ENCODE measurements around the gene GFER.

- TF ChIP-seq CTCF (IDR thresholded peaks at IDR 0.05) (no peak), POLR2A (IDR thresholded peaks at IDR 0.05) (no peak)
Measured at GRCh38 chr16:1974157-1975070, 9.6 kb upstream of the GFER start.
